ENCODE data around the gene TMPRSS3. TPM values are rescaled to one million over a fixed set of nuclear protein-coding genes. Genes with fewer than 3 reads are reported as not detected.
A peak's percentile ranks its signal among the peaks of the same experiment; 100 is the strongest.

TMPRSS3 gene
- total and polyA plus RNA-seq, 9 of the 15 experiments (the other 6 are each of a cell fraction or from before 2014, with no cell fraction given) = 0.07 TPM; not detected in 8

- peak; percentile 90 for TF ChIP-seq SMC3 (conservative IDR thresholded peaks at IDR 0.05; ENCODE audit: insufficient read depth, low read depth, low read length)
- TF ChIP-seq BRCA1 (IDR thresholded peaks at IDR 0.05) = no peak
- no peak for TF ChIP-seq BRCA1 (CRISPR knock-in tag; IDR thresholded peaks at IDR 0.05)
- TF ChIP-seq ARNT (IDR thresholded peaks at IDR 0.05) = no peak
- TF ChIP-seq REST (IDR thresholded peaks at IDR 0.05; ENCODE audit: borderline replicate concordance) = peak; percentile 74; the same call in 1 of the 2 replicates
- TF ChIP-seq REST (CRISPR knock-in tag; IDR thresholded peaks at IDR 0.05; ENCODE audit: low read depth) = no peak
- 0 out of 2 replicates have a peak, but pooled peaks have one; percentile 11 for TF ChIP-seq ETV1 (tag; conservative IDR thresholded peaks at IDR 0.05; ENCODE audit: low read depth)
- TF ChIP-seq RBFOX2 (IDR thresholded peaks at IDR 0.05; ENCODE audit: low read depth, low read length) = no peak
- TF ChIP-seq CTCF (IDR thresholded peaks at IDR 0.05 in 2 of 3, conservative IDR thresholded peaks at IDR 0.05 in 1 of 3; ENCODE audit: insufficient read depth in 2 of 3, low read depth in 1 of 3, low read length in 3 of 3) = peak; percentile 87 to 88 (median 88)
- TF ChIP-seq, protein P1, sequence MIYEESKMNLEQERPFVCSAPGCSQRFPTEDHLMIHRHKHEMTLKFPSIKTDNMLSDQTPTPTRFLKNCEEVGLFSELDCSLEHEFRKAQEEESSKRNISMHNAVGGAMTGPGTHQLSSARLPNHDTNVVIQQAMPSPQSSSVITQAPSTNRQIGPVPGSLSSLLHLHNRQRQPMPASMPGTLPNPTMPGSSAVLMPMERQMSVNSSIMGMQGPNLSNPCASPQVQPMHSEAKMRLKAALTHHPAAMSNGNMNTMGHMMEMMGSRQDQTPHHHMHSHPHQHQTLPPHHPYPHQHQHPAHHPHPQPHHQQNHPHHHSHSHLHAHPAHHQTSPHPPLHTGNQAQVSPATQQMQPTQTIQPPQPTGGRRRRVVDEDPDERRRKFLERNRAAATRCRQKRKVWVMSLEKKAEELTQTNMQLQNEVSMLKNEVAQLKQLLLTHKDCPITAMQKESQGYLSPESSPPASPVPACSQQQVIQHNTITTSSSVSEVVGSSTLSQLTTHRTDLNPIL (CRISPR knock-in tag; IDR thresholded peaks at IDR 0.05) = no peak
- TF ChIP-seq, protein P2, sequence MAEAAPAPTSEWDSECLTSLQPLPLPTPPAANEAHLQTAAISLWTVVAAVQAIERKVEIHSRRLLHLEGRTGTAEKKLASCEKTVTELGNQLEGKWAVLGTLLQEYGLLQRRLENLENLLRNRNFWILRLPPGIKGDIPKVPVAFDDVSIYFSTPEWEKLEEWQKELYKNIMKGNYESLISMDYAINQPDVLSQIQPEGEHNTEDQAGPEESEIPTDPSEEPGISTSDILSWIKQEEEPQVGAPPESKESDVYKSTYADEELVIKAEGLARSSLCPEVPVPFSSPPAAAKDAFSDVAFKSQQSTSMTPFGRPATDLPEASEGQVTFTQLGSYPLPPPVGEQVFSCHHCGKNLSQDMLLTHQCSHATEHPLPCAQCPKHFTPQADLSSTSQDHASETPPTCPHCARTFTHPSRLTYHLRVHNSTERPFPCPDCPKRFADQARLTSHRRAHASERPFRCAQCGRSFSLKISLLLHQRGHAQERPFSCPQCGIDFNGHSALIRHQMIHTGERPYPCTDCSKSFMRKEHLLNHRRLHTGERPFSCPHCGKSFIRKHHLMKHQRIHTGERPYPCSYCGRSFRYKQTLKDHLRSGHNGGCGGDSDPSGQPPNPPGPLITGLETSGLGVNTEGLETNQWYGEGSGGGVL (CRISPR knock-in tag; IDR thresholded peaks at IDR 0.05) = no peak
- TF ChIP-seq FOXK2 (conservative IDR thresholded peaks at IDR 0.05 in 1 of 2, IDR thresholded peaks at IDR 0.05 in 1 of 2; ENCODE audit: low read depth in 2 of 2) = peak in 1 of 2 experiments; percentile 19; a peak in 1 of 4 replicates
- peak; percentile 54; the same call in 1 of the 2 replicates for TF ChIP-seq STAG1 (CRISPR knock-in tag; IDR thresholded peaks at IDR 0.05; ENCODE audit: borderline replicate concordance)
Measured at GRCh38 chr21:42337830-42338728, 57.8 kb downstream of the TMPRSS3 start (continued).
